HG03571 (cell line): ENCODE results near the gene TTLL8.

Experiments
- ATAC-seq: cut with Tn5 transposase; IDR thresholded peaks from one replicate; pipeline ENCODE4 v1.9.1; 2021; ENCODE audit not compliant: unreplicated experiment

Gene TTLL8

DNA sequence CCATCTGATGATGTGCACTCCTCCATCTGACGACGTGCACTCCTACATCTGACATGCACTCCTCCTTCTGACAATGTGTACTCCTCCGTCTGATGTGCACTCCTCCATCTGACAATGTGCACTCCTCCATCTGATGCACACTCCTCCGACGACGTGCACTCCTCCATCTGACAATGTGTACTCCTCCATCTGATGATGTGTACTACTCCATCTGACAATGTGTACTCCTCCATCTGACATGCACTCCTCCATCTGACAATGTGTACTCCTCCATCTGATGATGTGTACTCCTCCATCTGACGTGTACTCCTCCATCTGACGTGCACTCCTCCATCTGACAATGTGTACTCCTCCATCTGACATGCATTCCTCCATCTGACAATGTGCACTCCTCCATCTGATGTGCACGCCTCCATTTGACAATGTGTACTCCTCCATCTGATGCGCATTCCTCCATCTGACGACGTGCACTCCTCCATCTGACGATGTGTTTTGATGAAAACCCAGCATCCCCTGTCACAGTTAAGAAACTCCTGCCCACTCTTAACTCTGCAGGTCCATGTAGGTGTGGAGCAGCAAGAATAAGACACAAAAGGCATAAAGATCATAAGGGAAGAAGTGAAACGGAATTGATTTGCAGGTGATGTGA lies 35.8 kb downstream of the TTLL8 start:
- no peak for ATAC-seq

DNA sequence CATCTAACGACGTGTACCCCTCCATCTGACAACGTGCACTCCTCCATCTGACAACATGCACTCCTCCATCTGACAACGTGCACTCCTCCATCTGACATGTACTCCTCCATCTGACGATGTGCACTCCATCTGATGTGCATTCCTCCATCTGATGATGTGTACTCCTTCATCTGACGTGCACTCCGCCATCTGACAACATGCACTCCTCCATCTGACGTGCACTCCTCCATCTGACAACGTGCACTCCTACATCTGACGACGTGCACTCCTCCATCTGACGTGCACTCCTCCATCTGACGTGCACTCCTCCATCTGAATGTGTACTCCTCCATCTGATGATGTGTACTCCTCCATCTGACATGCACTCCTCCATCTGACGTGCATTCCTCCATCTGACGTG lies 37.5 kb downstream of the TTLL8 start:
- ATAC-seq, result no peak

GRCh38 chr22:50019316-50019715 lies 38.8 kb downstream of the TTLL8 start:
- no peak for ATAC-seq

GRCh38 chr22:50018608-50019285 lies 39.4 kb downstream of the TTLL8 start:
- no peak for ATAC-seq

DNA sequence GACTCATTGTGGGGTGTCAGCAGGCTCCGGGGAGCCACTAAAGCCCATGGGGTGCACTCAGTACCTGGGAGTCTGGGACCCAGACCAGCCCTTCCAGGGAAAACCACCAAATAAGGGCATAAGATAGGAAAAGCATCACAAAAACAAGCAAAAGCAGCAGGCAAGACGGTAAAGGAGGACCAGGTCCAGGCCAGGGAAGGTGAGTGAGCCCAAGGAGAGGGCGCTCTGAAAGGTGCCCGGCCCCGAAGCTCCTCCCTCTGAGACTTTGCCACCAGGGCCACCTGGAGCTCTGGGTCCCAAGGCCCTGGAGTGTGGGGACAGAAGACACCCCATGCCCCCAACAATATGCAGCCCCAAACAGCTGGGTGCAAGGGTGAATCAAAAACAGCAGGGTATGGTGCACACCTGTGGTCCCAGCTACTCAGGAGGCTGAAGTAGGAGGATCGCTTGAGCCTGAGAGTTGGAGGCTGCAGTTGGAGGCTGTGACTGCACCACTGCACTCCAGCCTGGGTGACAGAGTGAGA lies 40.3 kb downstream of the TTLL8 start:
- ATAC-seq, result no peak

- no peak for ATAC-seq
These were observed 41.0 kb downstream of the TTLL8 start for GRCh38 chr22:50016988-50017700.

- no peak for ATAC-seq
These were observed 41.6 kb downstream of the TTLL8 start for GRCh38 chr22:50016308-50016987.

- no peak for ATAC-seq
These were observed 42.4 kb downstream of the TTLL8 start for GRCh38 chr22:50015451-50016307.

DNA sequence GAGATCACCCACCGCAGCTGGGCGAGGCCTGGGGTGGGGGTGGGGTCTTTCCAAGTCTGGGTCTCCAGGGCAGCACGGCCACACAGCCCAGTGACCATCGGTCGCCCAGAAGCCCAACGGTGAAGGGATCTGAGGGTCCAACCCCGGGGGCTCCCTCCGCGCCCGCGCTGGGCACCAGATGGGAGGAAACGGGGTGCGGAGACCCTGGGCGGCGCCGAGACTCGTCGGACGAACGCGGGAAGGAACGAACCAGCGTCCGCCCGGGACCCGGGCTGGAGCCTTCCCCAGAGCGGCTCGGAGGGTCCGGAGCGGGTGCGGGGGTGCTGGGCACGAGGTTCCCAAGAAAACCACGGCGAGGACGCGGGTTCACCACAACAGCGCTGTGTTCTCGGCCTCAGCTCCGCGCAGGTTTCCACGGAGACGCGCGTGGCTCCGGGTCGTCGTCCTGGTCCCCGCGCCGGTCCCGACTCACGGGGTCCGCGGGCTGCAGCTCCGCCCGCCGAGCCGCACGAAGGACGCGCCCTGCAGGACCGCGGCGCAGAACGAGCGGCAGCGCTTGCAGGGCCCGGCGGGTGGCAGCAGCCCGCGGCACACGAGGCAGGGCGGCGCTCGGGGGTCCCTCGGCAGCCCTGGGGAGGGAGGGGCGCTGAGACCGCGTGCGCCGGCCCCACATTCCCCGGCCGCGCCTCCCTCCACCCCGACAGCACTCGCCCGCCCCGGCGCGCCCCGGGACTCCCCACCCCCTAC lies 43.3 kb downstream of the TTLL8 start:
- no peak for ATAC-seq

GRCh38 chr22:50014053-50014501 lies 44.0 kb downstream of the TTLL8 start:
- ATAC-seq, result no peak

- no peak for ATAC-seq
These were observed 45.6 kb downstream of the TTLL8 start, which contains the start of gene IL17REL for GRCh38 chr22:50012211-50013181. TSS of gene IL17REL (minus strand) at chr22:50012765. CDS start at chr22:50012646, 119 bp downstream.

GRCh38 chr22:50011447-50012210 lies 46.5 kb downstream of the TTLL8 start:
- ATAC-seq, result no peak

GRCh38 chr22:50010676-50011446 lies 47.2 kb downstream of the TTLL8 start:
- ATAC-seq, result no peak

DNA sequence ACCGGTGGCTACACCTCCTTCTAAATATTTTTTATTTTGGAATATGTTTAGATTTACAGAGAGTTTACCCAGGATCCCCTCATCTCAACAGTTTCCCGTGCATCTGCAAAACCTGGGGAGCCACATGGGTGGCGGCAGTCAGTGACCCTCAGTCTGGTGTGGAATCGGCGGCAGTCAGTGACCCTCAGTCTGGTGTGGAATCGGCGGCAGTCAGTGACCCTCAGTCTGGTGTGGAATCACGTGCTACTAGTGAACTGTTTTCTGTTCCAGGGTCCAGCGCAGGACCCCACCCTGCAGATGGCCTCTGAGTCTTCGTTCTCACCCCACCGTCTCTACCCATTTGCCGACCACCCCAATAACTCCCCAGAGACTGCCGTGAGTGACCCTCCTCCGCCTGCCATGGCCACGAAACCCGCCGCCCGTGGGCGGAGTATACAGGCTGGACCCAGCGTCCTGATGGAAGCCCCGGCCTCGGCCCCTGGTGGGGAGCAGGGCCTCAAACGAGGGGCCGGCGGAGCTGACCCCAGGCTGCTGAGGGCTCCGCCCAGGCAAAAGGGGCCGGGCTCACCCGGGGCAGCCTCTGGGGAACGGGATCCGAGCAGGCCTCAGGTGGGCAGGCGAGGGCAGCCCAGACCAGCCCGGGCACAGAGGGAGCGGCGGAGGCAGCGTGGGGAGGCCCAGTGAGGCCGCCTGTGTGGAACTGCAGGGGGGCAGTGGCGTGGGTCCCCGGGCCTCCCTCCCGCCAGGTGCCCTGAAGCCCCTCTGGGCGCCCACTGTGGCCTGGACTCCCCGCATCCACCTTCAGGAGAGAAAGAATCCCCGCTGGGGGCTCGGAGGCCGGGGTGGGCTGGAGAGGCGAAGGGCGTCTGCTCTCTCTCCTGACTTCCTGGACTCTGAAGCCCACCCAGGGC lies 48.1 kb downstream of the TTLL8 start:
- ATAC-seq, result no peak

DNA sequence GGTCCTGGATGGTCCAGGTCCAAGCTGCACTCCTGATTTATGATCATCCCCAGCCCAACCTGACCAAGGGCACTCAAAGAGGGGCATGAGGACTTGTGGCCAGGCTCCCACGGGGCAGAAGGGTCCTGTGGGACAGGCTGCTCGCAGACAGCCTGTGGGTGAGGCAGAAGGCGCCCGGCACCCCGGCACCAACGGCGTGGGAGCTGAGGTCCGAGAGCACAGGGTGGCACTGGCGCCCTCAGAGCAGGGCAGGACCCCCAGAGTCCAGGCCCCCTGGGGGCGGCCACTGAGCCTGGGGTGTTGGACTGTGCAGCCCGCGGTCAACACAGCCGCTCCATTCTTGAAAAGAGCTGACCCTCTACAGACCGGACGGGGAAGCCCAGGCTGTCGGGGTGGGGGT lies 48.8 kb downstream of the TTLL8 start:
- no peak for ATAC-seq
